Central memory CD8-positive, alpha-beta T cell (primary cell): ENCODE measurements around the gene KCNG1.

Source experiments
- ATAC-seq: fragments of 150-1000 bp; cut with Tn5 transposase; replicated peaks from 2 replicates; pipeline ENCODE4 v1.10.0; 2022; ENCODE audit warnings: mild to moderate bottlenecking, moderate FRiP score, moderate number of reproducible peaks; ENCODE audit not compliant: poor library complexity, severe bottlenecking; ENCODE audit errors: extremely low read depth
- DNase-seq, 2 donors: peaks; one replicate each; pipeline ENCODE4 v3.0.0; 2021; ENCODE audit warnings: low spot score in 2 of 2
- H3K27ac Mint-ChIP-seq: one replicate; pipeline ENCODE4 v1.8.0; 2022; ENCODE audit warnings: low read depth, mild to moderate bottlenecking, moderate library complexity, mixed read lengths
- H3K27me3 Mint-ChIP-seq: one replicate; pipeline ENCODE4 v1.8.0; 2022; ENCODE audit warnings: mixed read lengths
- H3K36me3 Mint-ChIP-seq: one replicate; pipeline ENCODE4 v1.8.0; 2022; ENCODE audit warnings: mild to moderate bottlenecking, moderate library complexity, mixed read lengths; ENCODE audit not compliant: insufficient read depth
- H3K4me1 Mint-ChIP-seq: one replicate; pipeline ENCODE4 v1.8.0; 2022; ENCODE audit warnings: mixed read lengths
- H3K4me3 Mint-ChIP-seq: one replicate; pipeline ENCODE4 v1.8.0; 2022; ENCODE audit warnings: mild to moderate bottlenecking, moderate library complexity, mixed read lengths
- H3K9me3 Mint-ChIP-seq: one replicate; pipeline ENCODE4 v1.8.0; 2022; ENCODE audit warnings: mixed read lengths

KCNG1 gene

GRCh38 chr20:50967586-50967985 lies 55.3 kb downstream of the KCNG1 start:
- Mint-ChIP-seq H3K4me1 (no peaks in the 10 kb centered on the region), H3K27ac (no peak overlapping the region), H3K36me3 (no peaks in the 10 kb centered on the region), H3K9me3 (no peaks in the 10 kb centered on the region), H3K4me3 (no peak overlapping the region), H3K27me3 (peaks cover 7% of the 10 kb centered on the region)
- ATAC-seq: no peak
- no peak for DNase-seq

- DNase-seq (no peak), ATAC-seq (no peak)
- Mint-ChIP-seq H3K4me1 (peaks cover 26% of the 10 kb centered on the region), H3K27ac (peak overlapping the region; percentile 98), H3K4me3 (peak overlapping the region; percentile 95), H3K36me3 (peaks cover 27% of the 10 kb centered on the region), H3K27me3 (no peaks in the 10 kb centered on the region), H3K9me3 (no peaks in the 10 kb centered on the region)
Measured at GRCh38 chr20:50959543-50960126, 63.3 kb downstream of the KCNG1 start.

- Mint-ChIP-seq H3K27ac (peak within 1 kb of the TSS; percentile 98), H3K9me3 (no peaks in the 10 kb centered on the region), H3K4me3 (peak within 1 kb of the TSS; percentile 95), H3K4me1 (peaks cover 26% of the 10 kb centered on the region), H3K36me3 (peaks cover 34% of the 10 kb centered on the region), H3K27me3 (no peaks in the 10 kb centered on the region)
- DNase-seq (peak; percentile 67 to 79), ATAC-seq (peak; percentile 79)
Measured at GRCh38 chr20:50958615-50959542, 64.0 kb downstream of the KCNG1 start, which contains the start of gene MOCS3. Gene MOCS3, plus strand, starts transcription at chr20:50958818. Its CDS starts 25 bp downstream, at chr20:50958843.

- no peaks in the 10 kb centered on the region for H3K9me3 Mint-ChIP-seq
- no peaks in the 10 kb centered on the region for H3K27me3 Mint-ChIP-seq
- H3K4me3 Mint-ChIP-seq: peak within 1 kb of the TSS; percentile 95
- peak within 1 kb of the TSS; percentile 98 for H3K27ac Mint-ChIP-seq
- peaks cover 38% of the 10 kb centered on the region for H3K36me3 Mint-ChIP-seq
- H3K4me1 Mint-ChIP-seq: peaks cover 26% of the 10 kb centered on the region
- DNase-seq (peak; percentile 79 to 86), ATAC-seq (peak; percentile 86)
Measured at GRCh38 chr20:50957798-50958614, 64.9 kb downstream of the KCNG1 start, which contains the start of gene DPM1. Gene DPM1, minus strand, starts transcription at chr20:50958532. Its CDS starts 9 bp downstream, at chr20:50958523.

GRCh38 chr20:50957276-50957675 lies 65.6 kb downstream of the KCNG1 start:
- H3K27ac Mint-ChIP-seq: peak overlapping the region; percentile 98
- H3K36me3 Mint-ChIP-seq: peaks cover 42% of the 10 kb centered on the region
- ATAC-seq (no peak), DNase-seq (no peak)
- peaks cover 26% of the 10 kb centered on the region for H3K4me1 Mint-ChIP-seq
- H3K4me3 Mint-ChIP-seq: peak overlapping the region; percentile 95
- H3K9me3 Mint-ChIP-seq: no peaks in the 10 kb centered on the region
- H3K27me3 Mint-ChIP-seq: no peaks in the 10 kb centered on the region

GRCh38 chr20:50953821-50954220 lies 69.1 kb downstream of the KCNG1 start:
- ATAC-seq (no peak), DNase-seq (no peak)
- Mint-ChIP-seq H3K27me3 (no peaks in the 10 kb centered on the region), H3K36me3 (peaks cover 62% of the 10 kb centered on the region), H3K27ac (no peak overlapping the region), H3K9me3 (no peaks in the 10 kb centered on the region), H3K4me1 (peaks cover 32% of the 10 kb centered on the region), H3K4me3 (no peak overlapping the region)
